Measurements from ENCODE around the gene DTX2. TPM values are rescaled to one million over a fixed set of nuclear protein-coding genes. Genes with fewer than 3 reads are reported as not detected.
"Not testable (repeated sequence)": the region's sequence is repeated elsewhere in the genome, so short reads cannot be mapped to it uniquely, and the experiment has no call there.

The DTX2 gene
- total RNA-seq, 2 experiments from 2014 or later, result 17.4 to 22.4 TPM

DNA sequence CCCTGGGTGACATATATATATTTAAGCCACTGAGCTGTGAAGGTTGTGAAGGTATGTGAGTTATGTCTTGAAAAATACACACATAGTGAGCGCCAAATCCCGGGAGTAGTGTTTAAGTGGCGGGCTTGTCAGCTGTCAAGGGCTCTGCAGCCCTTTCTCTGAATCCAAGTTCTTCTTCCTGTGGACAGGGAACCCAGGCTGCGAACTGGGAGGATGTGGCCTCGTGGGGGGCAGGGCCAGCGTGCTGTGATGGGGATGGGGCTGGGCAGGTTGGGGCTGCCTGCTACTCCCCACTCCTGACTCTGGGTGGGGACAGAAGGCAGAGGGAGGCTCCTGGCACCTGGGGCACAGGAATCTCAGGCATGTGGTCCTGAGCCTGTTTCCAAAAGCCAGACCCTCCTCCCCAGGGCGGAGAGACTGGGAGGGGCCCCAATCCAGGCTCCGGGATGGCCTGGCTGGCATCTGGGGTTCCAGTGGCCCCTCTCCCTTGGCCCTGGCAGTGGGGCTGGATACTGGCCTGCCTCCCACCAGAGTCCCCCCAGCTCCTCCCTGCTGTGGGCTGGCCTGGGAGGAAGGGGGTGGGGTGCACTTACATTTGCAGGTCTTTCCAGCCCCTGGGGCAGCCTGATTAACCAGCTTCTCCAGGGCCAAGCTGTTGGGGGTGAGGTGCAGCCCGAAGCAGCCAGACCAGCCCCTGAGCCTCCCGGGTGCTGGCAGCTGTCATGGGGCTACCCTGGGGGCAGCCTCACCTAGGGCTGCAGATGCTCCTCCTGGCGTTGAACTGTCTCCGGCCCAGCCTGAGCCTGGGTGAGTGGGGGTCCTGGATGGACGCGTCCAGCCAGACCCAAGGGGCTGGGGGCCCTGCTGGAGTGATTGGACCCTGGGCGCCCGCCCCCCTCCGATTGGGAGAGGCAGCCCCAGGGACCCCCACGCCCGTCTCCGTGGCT lies 48.7 kb downstream of the DTX2 start, which contains the start of gene UPK3B:
TSS of gene UPK3B (plus strand) at position 622 of the 947 bp plus-strand sequence. CDS start at position 723, 101 bp downstream.
- Mint-ChIP-seq H3K27me3 (no peaks in the 10 kb centered on the region), H3K4me3 (no peak within 1 kb of the TSS), H3K9me3 (ENCODE audit: low read depth) (no peaks in the 10 kb centered on the region), H3K36me3 (ENCODE audit: low read depth) (no peaks in the 10 kb centered on the region), H3K27ac (no peak within 1 kb of the TSS), H3K4me1 (no peaks in the 10 kb centered on the region)
- DNase-seq, result peak; percentile 24
- POLR2A ChIA-PET, result interaction anchor here (0.6 kb wide), 1 partner anchor 555 kb away, joined by 3 read pairs; no protein-coding TSS in a partner anchor
- intact Hi-C loops (cut with DNase I, micrococcal nuclease), result no loop called here
- no peak for ATAC-seq
- CTCF ChIA-PET, result no interaction called here

DNA sequence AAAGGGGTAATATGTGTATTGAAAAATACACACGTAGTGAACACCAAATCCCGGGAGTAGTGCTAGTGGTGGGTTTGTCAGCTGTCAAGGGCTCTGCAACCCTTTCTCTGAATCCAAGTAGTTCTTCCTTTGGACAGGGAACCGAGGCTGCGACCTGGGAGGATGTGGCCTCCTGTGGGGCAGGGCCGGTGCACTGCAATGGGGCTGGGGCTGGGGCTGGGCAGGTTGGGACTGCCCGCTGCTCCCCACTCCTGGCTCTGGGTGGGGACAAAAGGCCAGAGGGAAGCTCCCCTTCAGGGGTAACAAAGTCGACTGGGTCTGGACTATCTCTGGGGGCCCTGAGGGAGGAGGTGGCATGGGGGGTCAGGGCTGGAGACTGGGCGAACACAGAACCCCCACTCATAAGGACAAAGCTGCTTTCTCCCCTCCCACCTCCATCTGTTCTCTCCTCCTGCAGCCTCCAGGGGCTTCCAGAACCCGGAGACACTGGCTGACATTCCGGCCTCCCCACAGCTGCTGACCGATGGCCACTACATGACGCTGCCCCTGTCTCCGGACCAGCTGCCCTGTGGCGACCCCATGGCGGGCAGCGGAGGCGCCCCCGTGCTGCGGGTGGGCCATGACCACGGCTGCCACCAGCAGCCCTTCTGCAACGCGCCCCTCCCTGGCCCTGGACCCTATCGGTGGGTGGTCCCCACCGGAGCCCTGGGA lies 49.8 kb downstream of the DTX2 start:
- intact Hi-C loops (cut with DNase I, micrococcal nuclease); H3K9me3 Mint-ChIP-seq (ENCODE audit: low read depth); ATAC-seq; POLR2A ChIA-PET; H3K36me3 Mint-ChIP-seq (ENCODE audit: low read depth); H3K27ac Mint-ChIP-seq; CTCF ChIA-PET; H3K27me3 Mint-ChIP-seq; H3K4me3 Mint-ChIP-seq; H3K4me1 Mint-ChIP-seq; DNase-seq: not testable (repeated sequence)

DNA sequence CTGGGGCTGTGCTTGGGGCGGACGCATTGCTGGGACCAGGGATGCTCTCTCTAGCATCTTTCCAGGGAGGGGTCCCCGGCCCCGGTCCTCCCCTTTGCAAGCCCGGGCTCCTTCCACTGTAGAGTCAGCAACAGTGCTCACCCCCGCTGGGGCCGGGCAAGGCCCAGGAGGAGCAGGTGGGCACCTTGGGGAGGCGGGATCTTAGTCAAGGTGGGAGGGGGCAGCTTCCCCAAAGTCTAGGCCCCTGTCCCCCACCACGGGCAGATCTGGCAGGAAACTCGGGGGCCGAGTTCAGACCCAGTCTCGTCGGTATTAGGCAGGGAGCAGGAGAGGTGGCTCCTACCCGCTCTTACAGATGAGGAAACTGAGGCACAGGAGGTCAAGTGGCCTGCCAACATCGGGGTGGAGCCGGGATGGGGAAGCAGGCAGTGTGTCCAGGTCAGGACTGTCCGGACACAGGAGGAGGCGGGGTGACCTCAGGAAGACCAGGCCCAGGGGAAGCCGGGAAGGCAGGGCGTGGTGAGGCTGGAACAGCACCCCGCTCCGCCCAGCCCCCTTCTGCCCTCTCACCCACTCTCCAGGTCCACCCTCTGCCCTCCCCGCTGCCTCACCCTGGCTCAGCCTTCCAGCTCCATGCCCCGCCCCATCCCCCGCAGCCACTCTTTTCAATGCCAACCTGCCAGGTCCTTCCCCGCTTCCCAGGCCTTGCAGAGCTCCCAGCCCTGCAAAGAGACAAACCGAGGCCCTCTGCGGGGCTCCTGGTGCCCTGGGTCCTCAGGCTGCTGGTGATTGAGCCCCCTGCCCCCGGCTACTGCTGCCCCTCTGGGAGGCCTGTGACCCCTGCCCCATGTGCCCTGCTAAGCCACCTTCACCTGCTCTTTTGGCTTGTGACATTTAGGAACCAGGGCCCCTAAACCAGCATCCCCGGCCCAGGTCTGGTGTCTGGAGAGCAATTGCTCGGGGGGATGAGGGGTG lies 50.7 kb downstream of the DTX2 start:
- H3K9me3 Mint-ChIP-seq (ENCODE audit: low read depth); H3K36me3 Mint-ChIP-seq (ENCODE audit: low read depth); DNase-seq; H3K27ac Mint-ChIP-seq; H3K4me1 Mint-ChIP-seq; H3K27me3 Mint-ChIP-seq; ATAC-seq; intact Hi-C loops (cut with DNase I, micrococcal nuclease); H3K4me3 Mint-ChIP-seq; POLR2A ChIA-PET: not testable (repeated sequence)
- CTCF ChIA-PET, result interaction anchor here (0.6 kb wide), 1 partner anchor 105 kb away, joined by 3 read pairs; no protein-coding TSS in a partner anchor

DNA sequence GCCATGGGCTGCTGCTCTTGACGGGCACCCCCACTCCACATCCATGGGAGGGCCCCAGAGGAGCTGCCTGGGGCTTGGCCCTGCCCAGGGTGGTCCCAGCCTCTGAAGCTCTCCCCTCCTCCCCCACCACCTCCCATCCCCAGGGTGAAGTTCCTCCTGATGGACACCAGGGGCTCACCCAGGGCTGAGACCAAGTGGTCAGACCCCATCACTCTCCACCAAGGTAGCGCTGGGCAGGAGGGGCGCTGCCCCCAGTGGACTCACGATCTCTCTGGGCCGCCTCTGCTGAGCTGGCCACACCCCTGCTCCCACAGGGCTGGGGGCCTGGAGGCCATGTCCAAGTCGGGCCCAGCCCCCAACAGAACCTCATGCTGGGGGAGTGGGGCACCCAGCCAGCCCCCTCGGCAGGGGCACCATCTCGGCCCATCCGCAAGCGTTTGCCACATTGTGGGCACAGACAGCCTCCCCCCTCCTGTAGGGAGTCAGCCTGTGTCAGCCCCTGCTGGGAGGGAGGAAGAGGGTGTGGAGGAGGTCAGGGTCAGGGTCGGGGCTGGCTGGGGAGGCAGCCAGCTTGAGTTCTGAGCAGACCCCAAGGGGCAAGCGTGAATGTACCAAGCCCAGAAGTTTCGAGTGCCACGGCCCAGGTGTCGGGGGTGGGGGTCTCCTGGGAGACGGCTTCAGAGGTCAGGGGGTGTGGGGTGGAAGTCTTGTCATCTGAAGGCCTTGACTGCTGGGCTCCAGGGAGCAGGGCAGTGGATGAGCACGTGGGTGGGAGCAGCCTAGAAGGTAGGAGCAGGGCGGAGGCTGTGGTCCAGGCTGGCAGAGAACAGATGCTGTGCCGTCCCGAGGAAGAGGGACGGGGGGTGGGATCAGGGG lies 51.7 kb downstream of the DTX2 start:
- H3K9me3 Mint-ChIP-seq (ENCODE audit: low read depth), result no peaks in the 10 kb centered on the region
- ATAC-seq (no peak), DNase-seq (no peak)
- POLR2A ChIA-PET, result no interaction called here
- H3K4me1 Mint-ChIP-seq, result no peaks in the 10 kb centered on the region
- no peak overlapping the region for H3K4me3 Mint-ChIP-seq
- H3K36me3 Mint-ChIP-seq (ENCODE audit: low read depth), result no peaks in the 10 kb centered on the region
- H3K27ac Mint-ChIP-seq, result no peak overlapping the region
- no peaks in the 10 kb centered on the region for H3K27me3 Mint-ChIP-seq
- CTCF ChIA-PET, result interaction anchor here (0.6 kb wide), 1 partner anchor 106 kb away, joined by 3 read pairs; no protein-coding TSS in a partner anchor
- intact Hi-C loops (cut with DNase I, micrococcal nuclease), result no loop called here

DNA sequence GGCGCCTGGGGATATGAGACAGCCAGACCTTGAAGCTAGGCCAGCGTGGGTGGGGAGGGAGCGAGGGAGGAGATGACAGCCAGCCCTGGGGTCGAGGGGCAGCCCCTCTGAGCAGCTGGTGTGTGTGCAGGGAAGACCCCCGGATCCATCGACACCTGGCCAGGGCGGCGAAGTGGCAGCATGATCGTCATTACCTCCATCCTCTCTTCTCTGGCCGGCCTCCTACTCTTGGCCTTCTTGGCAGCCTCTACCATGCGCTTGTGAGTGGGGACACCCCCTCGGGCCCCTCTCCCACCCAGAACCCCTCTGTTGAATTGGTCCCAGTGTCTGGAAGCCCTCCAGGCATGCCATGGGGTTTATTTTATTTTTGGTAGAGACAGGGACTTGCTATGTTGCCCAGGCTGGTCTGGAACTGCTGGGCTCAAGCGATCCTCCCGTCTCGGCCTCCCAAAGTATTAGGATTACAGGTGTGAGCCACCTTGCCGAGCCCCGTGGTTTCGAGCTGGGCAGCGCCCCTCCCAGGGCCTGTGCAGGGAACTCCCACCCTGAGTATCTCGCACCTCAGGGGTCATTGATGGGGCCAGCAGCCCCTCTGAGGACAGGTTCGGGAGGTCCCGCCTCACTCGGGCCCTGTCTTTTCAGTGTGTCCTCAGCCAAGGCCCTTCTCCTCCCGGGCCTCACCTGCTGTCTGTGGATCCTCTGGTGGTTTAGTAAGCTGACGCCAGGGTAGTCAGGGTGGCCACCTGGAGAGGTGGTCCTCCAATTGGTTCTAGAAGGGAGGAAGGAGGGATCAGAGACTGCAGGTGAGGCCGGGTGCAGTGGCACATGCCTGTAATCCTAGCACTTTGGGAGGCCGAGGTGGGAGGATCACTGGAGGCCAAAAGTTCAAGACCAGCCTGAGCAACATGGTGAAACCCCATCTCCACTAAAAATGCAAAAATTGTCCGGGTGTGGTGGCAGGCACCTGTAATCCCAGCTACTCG lies 52.6 kb downstream of the DTX2 start:
- ATAC-seq (no peak), DNase-seq (no peak)
- ChIA-PET POLR2A (no interaction called here), CTCF (no interaction called here)
- Mint-ChIP-seq H3K27ac (no peak overlapping the region), H3K36me3 (ENCODE audit: low read depth) (no peaks in the 10 kb centered on the region), H3K9me3 (ENCODE audit: low read depth) (no peaks in the 10 kb centered on the region), H3K27me3 (no peaks in the 10 kb centered on the region), H3K4me3 (no peak overlapping the region), H3K4me1 (no peaks in the 10 kb centered on the region)
- intact Hi-C loops (cut with DNase I, micrococcal nuclease), result no loop called here

DNA sequence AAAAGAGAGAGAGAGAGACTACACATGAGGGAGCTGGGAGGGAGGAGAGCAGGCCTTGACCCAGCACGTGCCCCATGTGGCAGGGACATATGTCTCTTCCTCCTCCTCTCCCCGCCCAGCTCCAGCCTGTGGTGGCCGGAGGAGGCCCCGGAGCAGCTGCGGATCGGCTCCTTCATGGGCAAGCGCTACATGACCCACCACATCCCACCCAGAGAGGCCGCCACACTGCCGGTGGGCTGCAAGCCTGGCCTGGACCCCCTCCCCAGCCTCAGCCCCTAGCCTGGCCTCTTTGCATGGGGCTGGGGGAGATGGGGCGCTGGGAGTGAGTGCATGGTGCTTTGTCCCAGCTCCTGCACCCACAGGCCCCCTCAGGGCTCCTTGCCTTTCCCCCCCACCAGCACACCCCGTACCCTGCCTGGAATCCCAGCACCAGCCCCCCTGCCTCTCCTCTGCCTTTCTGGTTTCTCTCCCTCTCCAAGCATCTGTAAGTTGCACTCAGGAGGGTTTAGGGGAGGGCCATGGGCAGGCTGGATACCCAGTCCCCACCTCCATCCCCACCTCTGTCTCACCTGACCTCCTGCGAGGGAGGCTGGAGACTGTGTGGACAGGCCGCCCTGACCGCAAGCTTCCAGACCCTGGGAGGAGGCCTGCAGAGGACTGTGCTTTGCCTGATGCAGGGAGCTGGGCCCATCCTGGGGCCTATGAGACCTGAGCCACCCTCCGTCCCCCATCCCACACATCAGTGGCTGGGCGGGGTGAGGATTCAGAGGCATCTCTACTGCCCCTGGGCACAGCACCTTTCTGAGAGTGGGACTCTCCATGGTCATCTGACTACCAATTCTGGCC lies 53.6 kb downstream of the DTX2 start:
- Mint-ChIP-seq H3K27me3 (no peaks in the 10 kb centered on the region), H3K4me3 (no peak overlapping the region), H3K4me1 (no peaks in the 10 kb centered on the region), H3K9me3 (ENCODE audit: low read depth) (no peaks in the 10 kb centered on the region), H3K36me3 (ENCODE audit: low read depth) (no peaks in the 10 kb centered on the region), H3K27ac (no peak overlapping the region)
- intact Hi-C loops (cut with DNase I, micrococcal nuclease), result no loop called here
- DNase-seq (no peak), ATAC-seq (no peak)
- ChIA-PET CTCF (no interaction called here), POLR2A (no interaction called here)

DNA sequence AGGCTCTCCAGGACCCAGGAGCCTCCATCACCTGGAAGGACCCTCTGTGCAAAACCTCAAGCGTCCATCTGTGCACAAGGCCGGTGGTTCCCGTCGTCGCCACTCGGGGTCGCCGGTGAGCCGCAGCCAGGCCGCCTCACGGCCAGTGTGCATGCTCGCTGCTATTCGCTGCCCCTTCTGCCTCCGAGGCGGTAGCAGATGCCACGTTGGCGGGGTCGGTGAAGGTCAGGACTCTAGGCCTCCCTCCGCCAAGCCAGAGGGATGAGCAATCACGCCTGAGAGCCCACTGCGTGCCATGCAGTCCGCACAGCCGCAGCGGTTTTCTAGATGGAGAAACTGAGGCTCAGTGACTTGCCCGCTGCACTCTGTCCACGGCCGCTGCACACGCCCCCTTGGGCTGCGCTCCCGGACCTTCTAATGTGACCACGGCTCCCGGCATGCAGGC lies 54.5 kb downstream of the DTX2 start:
- Mint-ChIP-seq H3K9me3 (ENCODE audit: low read depth) (no peaks in the 10 kb centered on the region), H3K27me3 (no peaks in the 10 kb centered on the region), H3K4me3 (no peak overlapping the region), H3K27ac (no peak overlapping the region), H3K36me3 (ENCODE audit: low read depth) (no peaks in the 10 kb centered on the region), H3K4me1 (no peaks in the 10 kb centered on the region)
- ATAC-seq, result peak; percentile 88
- DNase-seq, result peak; percentile 70
- CTCF ChIA-PET, result no interaction called here
- intact Hi-C loops (cut with DNase I, micrococcal nuclease), result no loop called here
- POLR2A ChIA-PET, result no interaction called here

DNA sequence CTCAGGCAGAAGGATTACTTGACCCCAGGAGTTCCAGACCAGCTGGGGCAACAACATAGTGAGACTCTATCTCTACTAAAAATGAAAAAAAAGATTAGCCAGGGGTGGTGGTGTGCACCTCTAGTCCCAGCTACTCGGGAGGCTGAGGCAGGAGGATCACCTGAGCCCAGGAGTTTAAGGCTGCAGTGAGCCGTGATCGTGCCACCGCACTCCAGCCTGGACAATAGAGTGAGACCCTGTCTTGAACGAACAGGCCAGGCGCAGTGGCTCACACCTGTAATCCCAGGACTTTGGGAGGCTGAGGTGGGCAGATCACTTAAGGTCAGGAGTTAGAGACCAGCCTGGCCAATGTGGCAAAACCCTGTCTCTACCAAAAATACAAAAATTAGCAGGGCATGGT lies 55.4 kb downstream of the DTX2 start:
- H3K9me3 Mint-ChIP-seq (ENCODE audit: low read depth); H3K4me3 Mint-ChIP-seq; DNase-seq; H3K27ac Mint-ChIP-seq; ATAC-seq; POLR2A ChIA-PET; H3K4me1 Mint-ChIP-seq; intact Hi-C loops (cut with DNase I, micrococcal nuclease); H3K36me3 Mint-ChIP-seq (ENCODE audit: low read depth); H3K27me3 Mint-ChIP-seq: not testable (repeated sequence)
- CTCF ChIA-PET, result interaction anchor here (0.6 kb wide), 1 partner anchor 790 kb away, joined by 3 read pairs; no protein-coding TSS in a partner anchor

DNA sequence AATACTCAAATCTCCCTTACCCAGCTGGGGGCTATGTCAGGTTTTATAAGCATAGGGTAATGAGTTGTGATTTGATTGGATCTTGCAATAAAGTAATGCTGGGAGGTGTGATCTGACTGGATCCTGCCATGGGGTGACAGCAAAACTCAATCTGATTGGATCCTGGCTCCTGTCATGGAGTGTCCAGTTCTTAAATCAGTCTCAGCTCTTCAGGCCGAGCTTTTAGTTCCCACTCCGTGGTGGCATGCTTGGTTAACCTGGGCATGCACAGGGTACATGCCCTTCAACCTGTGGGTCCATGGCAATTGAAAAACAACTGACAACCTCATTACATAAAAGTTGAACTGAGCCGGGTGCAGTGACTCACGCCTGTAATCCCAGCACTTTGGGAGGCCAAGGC lies 64.7 kb downstream of the DTX2 start:
- H3K4me3 Mint-ChIP-seq; H3K9me3 Mint-ChIP-seq (ENCODE audit: low read depth); H3K27me3 Mint-ChIP-seq; POLR2A ChIA-PET; H3K36me3 Mint-ChIP-seq (ENCODE audit: low read depth); intact Hi-C loops (cut with DNase I, micrococcal nuclease); CTCF ChIA-PET; H3K4me1 Mint-ChIP-seq; DNase-seq; H3K27ac Mint-ChIP-seq; ATAC-seq: not testable (repeated sequence)

All from activated CD4-positive, alpha-beta T cell treated with anti-CD3 and anti-CD28 coated beads for 36 hours (primary cell).